ENCODE results near the gene DENND6B. TPM values are rescaled to one million over a fixed set of nuclear protein-coding genes. Genes with fewer than 3 reads are reported as not detected.

DENND6B gene
- total and polyA plus RNA-seq, 4 donors = 0.86 to 1.2 (median 1.1) TPM

- TF ChIP-seq HNF4G (IDR thresholded peaks at IDR 0.05) = no peak
- TF ChIP-seq, protein P1, sequence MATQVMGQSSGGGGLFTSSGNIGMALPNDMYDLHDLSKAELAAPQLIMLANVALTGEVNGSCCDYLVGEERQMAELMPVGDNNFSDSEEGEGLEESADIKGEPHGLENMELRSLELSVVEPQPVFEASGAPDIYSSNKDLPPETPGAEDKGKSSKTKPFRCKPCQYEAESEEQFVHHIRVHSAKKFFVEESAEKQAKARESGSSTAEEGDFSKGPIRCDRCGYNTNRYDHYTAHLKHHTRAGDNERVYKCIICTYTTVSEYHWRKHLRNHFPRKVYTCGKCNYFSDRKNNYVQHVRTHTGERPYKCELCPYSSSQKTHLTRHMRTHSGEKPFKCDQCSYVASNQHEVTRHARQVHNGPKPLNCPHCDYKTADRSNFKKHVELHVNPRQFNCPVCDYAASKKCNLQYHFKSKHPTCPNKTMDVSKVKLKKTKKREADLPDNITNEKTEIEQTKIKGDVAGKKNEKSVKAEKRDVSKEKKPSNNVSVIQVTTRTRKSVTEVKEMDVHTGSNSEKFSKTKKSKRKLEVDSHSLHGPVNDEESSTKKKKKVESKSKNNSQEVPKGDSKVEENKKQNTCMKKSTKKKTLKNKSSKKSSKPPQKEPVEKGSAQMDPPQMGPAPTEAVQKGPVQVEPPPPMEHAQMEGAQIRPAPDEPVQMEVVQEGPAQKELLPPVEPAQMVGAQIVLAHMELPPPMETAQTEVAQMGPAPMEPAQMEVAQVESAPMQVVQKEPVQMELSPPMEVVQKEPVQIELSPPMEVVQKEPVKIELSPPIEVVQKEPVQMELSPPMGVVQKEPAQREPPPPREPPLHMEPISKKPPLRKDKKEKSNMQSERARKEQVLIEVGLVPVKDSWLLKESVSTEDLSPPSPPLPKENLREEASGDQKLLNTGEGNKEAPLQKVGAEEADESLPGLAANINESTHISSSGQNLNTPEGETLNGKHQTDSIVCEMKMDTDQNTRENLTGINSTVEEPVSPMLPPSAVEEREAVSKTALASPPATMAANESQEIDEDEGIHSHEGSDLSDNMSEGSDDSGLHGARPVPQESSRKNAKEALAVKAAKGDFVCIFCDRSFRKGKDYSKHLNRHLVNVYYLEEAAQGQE (IDR thresholded peaks at IDR 0.05) = no peak
- TF ChIP-seq, protein P2, sequence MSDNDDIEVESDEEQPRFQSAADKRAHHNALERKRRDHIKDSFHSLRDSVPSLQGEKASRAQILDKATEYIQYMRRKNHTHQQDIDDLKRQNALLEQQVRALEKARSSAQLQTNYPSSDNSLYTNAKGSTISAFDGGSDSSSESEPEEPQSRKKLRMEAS (IDR thresholded peaks at IDR 0.05) = no peak
- TF ChIP-seq JUND (IDR thresholded peaks at IDR 0.05) = no peak
- no peak for TF ChIP-seq RXRA (IDR thresholded peaks at IDR 0.05)
- TF ChIP-seq NR2F2 (IDR thresholded peaks at IDR 0.05) = no peak
Observed at GRCh38 chr22:50300620-50301257, 26.1 kb downstream of the DENND6B start (continued).

GRCh38 chr22:50299785-50300619, 26.8 kb downstream of the DENND6B start:
- peak; percentile 84 for DNase-seq (ENCODE audit: low spot score)
- no peaks in the 10 kb centered on the region for H3K9me3 ChIP-seq (ENCODE audit: control insufficient read depth in 4 of 4, low read length in 3 of 4)
- H3K4me3 ChIP-seq (ENCODE audit: low read depth in 1 of 3, low read length in 3 of 3) = peak overlapping the region in 2 of 3 donors; percentile 56 to 84
- TF ChIP-seq JUND (IDR thresholded peaks at IDR 0.05) (peak in 1 of 2 donors; percentile 53), SP1 (IDR thresholded peaks at IDR 0.05) (peak; percentile 90), RAD21 (IDR thresholded peaks at IDR 0.05) (peak in 1 of 2 donors; percentile 42), EGR1 (IDR thresholded peaks at IDR 0.05; ENCODE audit: low read depth in 2 of 2) (peak in 1 of 2 donors; percentile 63), HNF4A (conservative IDR thresholded peaks at IDR 0.05) (peak; percentile 99), FOXA1 (IDR thresholded peaks at IDR 0.05) (peak; percentile 63), YY1 (IDR thresholded peaks at IDR 0.05) (peak; percentile 78), ATF3 (IDR thresholded peaks at IDR 0.05) (no peak), GABPA (IDR thresholded peaks at IDR 0.05 in 1 of 2, conservative IDR thresholded peaks at IDR 0.05 in 1 of 2) (peak in 1 of 2 donors; percentile 24), TAF1 (conservative IDR thresholded peaks at IDR 0.05) (no peak), FOXA2 (IDR thresholded peaks at IDR 0.05) (no peak), NR2F2 (IDR thresholded peaks at IDR 0.05) (peak; percentile 80), HNF4G (IDR thresholded peaks at IDR 0.05) (peak; percentile 100), RXRA (IDR thresholded peaks at IDR 0.05) (peak; percentile 89 to 90)
- TF ChIP-seq, protein P3, sequence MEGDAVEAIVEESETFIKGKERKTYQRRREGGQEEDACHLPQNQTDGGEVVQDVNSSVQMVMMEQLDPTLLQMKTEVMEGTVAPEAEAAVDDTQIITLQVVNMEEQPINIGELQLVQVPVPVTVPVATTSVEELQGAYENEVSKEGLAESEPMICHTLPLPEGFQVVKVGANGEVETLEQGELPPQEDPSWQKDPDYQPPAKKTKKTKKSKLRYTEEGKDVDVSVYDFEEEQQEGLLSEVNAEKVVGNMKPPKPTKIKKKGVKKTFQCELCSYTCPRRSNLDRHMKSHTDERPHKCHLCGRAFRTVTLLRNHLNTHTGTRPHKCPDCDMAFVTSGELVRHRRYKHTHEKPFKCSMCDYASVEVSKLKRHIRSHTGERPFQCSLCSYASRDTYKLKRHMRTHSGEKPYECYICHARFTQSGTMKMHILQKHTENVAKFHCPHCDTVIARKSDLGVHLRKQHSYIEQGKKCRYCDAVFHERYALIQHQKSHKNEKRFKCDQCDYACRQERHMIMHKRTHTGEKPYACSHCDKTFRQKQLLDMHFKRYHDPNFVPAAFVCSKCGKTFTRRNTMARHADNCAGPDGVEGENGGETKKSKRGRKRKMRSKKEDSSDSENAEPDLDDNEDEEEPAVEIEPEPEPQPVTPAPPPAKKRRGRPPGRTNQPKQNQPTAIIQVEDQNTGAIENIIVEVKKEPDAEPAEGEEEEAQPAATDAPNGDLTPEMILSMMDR (IDR thresholded peaks at IDR 0.05; ENCODE audit: low read depth, low read length, missing input control) = no peak
- TF ChIP-seq, protein P1 (IDR thresholded peaks at IDR 0.05) = peak; percentile 72
- TF ChIP-seq, protein P2 (IDR thresholded peaks at IDR 0.05) = peak; percentile 61
- TF ChIP-seq, protein P4, sequence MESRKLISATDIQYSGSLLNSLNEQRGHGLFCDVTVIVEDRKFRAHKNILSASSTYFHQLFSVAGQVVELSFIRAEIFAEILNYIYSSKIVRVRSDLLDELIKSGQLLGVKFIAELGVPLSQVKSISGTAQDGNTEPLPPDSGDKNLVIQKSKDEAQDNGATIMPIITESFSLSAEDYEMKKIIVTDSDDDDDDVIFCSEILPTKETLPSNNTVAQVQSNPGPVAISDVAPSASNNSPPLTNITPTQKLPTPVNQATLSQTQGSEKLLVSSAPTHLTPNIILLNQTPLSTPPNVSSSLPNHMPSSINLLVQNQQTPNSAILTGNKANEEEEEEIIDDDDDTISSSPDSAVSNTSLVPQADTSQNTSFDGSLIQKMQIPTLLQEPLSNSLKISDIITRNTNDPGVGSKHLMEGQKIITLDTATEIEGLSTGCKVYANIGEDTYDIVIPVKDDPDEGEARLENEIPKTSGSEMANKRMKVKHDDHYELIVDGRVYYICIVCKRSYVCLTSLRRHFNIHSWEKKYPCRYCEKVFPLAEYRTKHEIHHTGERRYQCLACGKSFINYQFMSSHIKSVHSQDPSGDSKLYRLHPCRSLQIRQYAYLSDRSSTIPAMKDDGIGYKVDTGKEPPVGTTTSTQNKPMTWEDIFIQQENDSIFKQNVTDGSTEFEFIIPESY (IDR thresholded peaks at IDR 0.05) = no peak
- no peaks in the 10 kb centered on the region for H3K36me3 ChIP-seq (ENCODE audit: control insufficient read depth in 4 of 4, insufficient read depth in 3 of 4, low read depth in 1 of 4, low read length in 3 of 4)
- H3K9ac ChIP-seq (ENCODE audit: low read depth in 1 of 2, low read length in 2 of 2) = no peak overlapping the region
- WGBS = 11% methylated on average over 93 of the region's 93 CpGs
- H3K4me1 ChIP-seq (ENCODE audit: control insufficient read depth in 4 of 4, insufficient read depth in 4 of 4, low read length in 3 of 4) = peaks cover 49 to 92% (median 76%) of the 10 kb centered on the region in 4 donors
- peak overlapping the region; percentile 68 to 78 for H3K27ac ChIP-seq (ENCODE audit: low read depth in 1 of 2, low read length in 2 of 2)
- no peaks in the 10 kb centered on the region for H3K27me3 ChIP-seq (ENCODE audit: control insufficient read depth in 4 of 4, insufficient read depth in 4 of 4, low read length in 3 of 4)

All from liver (tissue), 9 donors.